ENCODE data around the gene MRPS14. TPM values are rescaled to one million over a fixed set of nuclear protein-coding genes. Genes with fewer than 3 reads are reported as not detected.
A peak's percentile ranks its signal among the peaks of the same experiment; 100 is the strongest.

Gene MRPS14
- total and polyA plus RNA-seq, 9 of the 15 experiments (the other 6 are each of a cell fraction or from before 2014, with no cell fraction given) = 38.1 to 231 (median 54.9) TPM

DNA sequence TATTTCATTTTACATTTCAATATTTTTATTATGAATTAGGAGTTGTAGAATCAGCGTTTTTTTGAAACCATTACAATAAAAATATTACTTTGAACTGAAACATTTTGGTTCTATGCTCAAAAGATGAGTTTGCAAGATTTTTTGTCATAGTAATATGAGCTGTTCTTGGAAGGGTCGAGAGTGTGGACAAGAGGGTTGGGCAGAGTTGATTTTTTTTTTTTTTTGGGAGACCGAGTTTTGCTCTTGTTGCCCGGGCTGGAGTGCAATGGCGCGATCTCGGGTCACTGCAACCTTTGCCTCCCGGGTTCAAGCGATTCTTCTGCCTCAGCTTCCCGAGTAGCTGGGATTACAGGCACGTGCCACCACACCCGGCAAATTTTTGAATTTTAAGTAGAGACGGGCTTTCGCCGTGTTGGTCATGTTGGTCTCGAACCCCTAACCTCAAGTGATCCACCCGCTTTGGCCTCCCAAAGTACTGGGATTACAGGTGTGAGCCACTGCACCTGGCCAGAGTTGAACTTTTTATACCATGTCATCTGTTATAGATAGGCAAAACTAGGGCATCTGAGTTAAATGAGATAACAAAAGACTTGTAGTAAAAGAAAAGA lies 20.2 kb downstream of the MRPS14 start (continued):
- TF ChIP-seq, protein P1, sequence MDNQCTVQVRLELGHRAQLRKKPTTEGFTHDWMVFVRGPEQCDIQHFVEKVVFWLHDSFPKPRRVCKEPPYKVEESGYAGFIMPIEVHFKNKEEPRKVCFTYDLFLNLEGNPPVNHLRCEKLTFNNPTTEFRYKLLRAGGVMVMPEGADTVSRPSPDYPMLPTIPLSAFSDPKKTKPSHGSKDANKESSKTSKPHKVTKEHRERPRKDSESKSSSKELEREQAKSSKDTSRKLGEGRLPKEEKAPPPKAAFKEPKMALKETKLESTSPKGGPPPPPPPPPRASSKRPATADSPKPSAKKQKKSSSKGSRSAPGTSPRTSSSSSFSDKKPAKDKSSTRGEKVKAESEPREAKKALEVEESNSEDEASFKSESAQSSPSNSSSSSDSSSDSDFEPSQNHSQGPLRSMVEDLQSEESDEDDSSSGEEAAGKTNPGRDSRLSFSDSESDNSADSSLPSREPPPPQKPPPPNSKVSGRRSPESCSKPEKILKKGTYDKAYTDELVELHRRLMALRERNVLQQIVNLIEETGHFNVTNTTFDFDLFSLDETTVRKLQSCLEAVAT (IDR thresholded peaks at IDR 0.05) = peak in 1 of 2 experiments; percentile 70; a peak in 1 of 4 replicates
- TF ChIP-seq GATAD2A (IDR thresholded peaks at IDR 0.05) (no peak), DIDO1 (tag; IDR thresholded peaks at IDR 0.05; ENCODE audit: low read depth) (no peak), RBFOX2 (IDR thresholded peaks at IDR 0.05; ENCODE audit: low read depth, low read length) (peak; percentile 35; the same call in 1 of the 2 replicates), SUPT5H (IDR thresholded peaks at IDR 0.05) (peak; percentile 24; the same call in 1 of the 2 replicates), CXXC5 (CRISPR knock-in tag; IDR thresholded peaks at IDR 0.05) (0 out of 2 replicates have a peak, but pooled peaks have one; percentile 10), CBX8 (IDR thresholded peaks at IDR 0.05; ENCODE audit: borderline replicate concordance, extremely low read depth, low read depth, low read length, poor library complexity, severe bottlenecking) (no peak), BRD9 (IDR thresholded peaks at IDR 0.05; ENCODE audit: low read depth, partially characterized antibody) (no peak), CBFA2T3 (IDR thresholded peaks at IDR 0.05) (peak; percentile 27; the same call in 1 of the 2 replicates), ETV5 (CRISPR knock-in tag; IDR thresholded peaks at IDR 0.05; ENCODE audit: low read depth) (0 out of 2 replicates have a peak, but pooled peaks have one; percentile 28), NR3C1 (CRISPR knock-in tag; IDR thresholded peaks at IDR 0.05) (no peak), HDAC1 (IDR thresholded peaks at IDR 0.05) (peak in 1 of 2 experiments; percentile 24; a peak in 1 of 4 replicates), MXI1 (IDR thresholded peaks at IDR 0.05; ENCODE audit: low read depth, low read length) (no peak), NRF1 (conservative IDR thresholded peaks at IDR 0.05 in 1 of 2, IDR thresholded peaks at IDR 0.05 in 1 of 2) (peak in 1 of 2 experiments; percentile 16; a peak in 1 of 4 replicates), GABPA (tag; conservative IDR thresholded peaks at IDR 0.05; ENCODE audit: low read depth) (0 out of 2 replicates have a peak, but pooled peaks have one; percentile 12), MYC (IDR thresholded peaks at IDR 0.05; ENCODE audit: low read depth, low read length) (0 out of 2 replicates have a peak, but pooled peaks have one; percentile 21), MYC (CRISPR knock-in tag; IDR thresholded peaks at IDR 0.05; ENCODE audit: borderline replicate concordance, low read depth) (no peak), NR2C2 (CRISPR knock-in tag; IDR thresholded peaks at IDR 0.05) (no peak), NR2C2 (tag; IDR thresholded peaks at IDR 0.05) (peak; percentile 53; the same call in 1 of the 2 replicates), C11orf30 (IDR thresholded peaks at IDR 0.05; ENCODE audit: low read depth) (peak; percentile 87)
- TF ChIP-seq, protein P2, sequence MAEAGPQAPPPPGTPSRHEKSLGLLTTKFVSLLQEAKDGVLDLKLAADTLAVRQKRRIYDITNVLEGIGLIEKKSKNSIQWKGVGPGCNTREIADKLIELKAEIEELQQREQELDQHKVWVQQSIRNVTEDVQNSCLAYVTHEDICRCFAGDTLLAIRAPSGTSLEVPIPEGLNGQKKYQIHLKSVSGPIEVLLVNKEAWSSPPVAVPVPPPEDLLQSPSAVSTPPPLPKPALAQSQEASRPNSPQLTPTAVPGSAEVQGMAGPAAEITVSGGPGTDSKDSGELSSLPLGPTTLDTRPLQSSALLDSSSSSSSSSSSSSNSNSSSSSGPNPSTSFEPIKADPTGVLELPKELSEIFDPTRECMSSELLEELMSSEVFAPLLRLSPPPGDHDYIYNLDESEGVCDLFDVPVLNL (CRISPR knock-in tag; IDR thresholded peaks at IDR 0.05; ENCODE audit: low read depth) = no peak
- TF ChIP-seq, protein P3, sequence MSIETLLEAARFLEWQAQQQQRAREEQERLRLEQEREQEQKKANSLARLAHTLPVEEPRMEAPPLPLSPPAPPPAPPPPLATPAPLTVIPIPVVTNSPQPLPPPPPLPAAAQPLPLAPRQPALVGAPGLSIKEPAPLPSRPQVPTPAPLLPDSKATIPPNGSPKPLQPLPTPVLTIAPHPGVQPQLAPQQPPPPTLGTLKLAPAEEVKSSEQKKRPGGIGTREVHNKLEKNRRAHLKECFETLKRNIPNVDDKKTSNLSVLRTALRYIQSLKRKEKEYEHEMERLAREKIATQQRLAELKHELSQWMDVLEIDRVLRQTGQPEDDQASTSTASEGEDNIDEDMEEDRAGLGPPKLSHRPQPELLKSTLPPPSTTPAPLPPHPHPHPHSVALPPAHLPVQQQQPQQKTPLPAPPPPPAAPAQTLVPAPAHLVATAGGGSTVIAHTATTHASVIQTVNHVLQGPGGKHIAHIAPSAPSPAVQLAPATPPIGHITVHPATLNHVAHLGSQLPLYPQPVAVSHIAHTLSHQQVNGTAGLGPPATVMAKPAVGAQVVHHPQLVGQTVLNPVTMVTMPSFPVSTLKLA (conservative IDR thresholded peaks at IDR 0.05) = peak; percentile 18 to 33; a peak in 1 of 4 replicates
- TF ChIP-seq, protein P4, sequence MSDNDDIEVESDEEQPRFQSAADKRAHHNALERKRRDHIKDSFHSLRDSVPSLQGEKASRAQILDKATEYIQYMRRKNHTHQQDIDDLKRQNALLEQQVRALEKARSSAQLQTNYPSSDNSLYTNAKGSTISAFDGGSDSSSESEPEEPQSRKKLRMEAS (CRISPR knock-in tag; IDR thresholded peaks at IDR 0.05) = no peak

Measured in K562 (cell line).